Measurements from ENCODE around the gene SON.

Gene SON

DNA sequence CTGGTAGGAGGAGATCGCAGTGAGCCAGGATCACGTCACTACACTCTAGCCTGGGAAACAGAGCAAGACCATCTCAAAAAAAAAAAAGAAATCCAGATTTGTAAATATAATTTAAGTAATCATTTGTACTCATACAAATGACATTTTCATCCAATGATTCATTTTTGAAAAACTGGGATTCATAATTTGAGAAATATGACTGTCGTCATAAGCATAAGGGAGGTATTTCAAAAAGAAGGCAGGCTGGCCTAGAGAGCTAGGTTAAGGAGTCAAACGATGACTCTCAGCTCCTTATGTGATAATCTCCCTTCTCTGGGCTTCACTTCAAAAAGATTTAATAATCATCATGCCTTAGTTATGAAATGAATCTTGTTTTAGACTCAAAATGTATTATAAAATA lies 3.2 kb upstream of the SON start:
- no peak overlapping the region for H3K27ac ChIP-seq (replicated peaks)
- TF ChIP-seq, protein P1, sequence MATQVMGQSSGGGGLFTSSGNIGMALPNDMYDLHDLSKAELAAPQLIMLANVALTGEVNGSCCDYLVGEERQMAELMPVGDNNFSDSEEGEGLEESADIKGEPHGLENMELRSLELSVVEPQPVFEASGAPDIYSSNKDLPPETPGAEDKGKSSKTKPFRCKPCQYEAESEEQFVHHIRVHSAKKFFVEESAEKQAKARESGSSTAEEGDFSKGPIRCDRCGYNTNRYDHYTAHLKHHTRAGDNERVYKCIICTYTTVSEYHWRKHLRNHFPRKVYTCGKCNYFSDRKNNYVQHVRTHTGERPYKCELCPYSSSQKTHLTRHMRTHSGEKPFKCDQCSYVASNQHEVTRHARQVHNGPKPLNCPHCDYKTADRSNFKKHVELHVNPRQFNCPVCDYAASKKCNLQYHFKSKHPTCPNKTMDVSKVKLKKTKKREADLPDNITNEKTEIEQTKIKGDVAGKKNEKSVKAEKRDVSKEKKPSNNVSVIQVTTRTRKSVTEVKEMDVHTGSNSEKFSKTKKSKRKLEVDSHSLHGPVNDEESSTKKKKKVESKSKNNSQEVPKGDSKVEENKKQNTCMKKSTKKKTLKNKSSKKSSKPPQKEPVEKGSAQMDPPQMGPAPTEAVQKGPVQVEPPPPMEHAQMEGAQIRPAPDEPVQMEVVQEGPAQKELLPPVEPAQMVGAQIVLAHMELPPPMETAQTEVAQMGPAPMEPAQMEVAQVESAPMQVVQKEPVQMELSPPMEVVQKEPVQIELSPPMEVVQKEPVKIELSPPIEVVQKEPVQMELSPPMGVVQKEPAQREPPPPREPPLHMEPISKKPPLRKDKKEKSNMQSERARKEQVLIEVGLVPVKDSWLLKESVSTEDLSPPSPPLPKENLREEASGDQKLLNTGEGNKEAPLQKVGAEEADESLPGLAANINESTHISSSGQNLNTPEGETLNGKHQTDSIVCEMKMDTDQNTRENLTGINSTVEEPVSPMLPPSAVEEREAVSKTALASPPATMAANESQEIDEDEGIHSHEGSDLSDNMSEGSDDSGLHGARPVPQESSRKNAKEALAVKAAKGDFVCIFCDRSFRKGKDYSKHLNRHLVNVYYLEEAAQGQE (IDR thresholded peaks at IDR 0.05; ENCODE audit: insufficient replicate concordance, low read depth) = no peak
- TF ChIP-seq POLR2AphosphoS5 (IDR thresholded peaks at IDR 0.05; ENCODE audit: low read depth) (no peak), SPI1 (IDR thresholded peaks at IDR 0.05; ENCODE audit: borderline replicate concordance, low read depth) (no peak), GABPA (IDR thresholded peaks at IDR 0.05; ENCODE audit: low read depth) (no peak)
- TF ChIP-seq, protein P2, sequence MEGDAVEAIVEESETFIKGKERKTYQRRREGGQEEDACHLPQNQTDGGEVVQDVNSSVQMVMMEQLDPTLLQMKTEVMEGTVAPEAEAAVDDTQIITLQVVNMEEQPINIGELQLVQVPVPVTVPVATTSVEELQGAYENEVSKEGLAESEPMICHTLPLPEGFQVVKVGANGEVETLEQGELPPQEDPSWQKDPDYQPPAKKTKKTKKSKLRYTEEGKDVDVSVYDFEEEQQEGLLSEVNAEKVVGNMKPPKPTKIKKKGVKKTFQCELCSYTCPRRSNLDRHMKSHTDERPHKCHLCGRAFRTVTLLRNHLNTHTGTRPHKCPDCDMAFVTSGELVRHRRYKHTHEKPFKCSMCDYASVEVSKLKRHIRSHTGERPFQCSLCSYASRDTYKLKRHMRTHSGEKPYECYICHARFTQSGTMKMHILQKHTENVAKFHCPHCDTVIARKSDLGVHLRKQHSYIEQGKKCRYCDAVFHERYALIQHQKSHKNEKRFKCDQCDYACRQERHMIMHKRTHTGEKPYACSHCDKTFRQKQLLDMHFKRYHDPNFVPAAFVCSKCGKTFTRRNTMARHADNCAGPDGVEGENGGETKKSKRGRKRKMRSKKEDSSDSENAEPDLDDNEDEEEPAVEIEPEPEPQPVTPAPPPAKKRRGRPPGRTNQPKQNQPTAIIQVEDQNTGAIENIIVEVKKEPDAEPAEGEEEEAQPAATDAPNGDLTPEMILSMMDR (IDR thresholded peaks at IDR 0.05; ENCODE audit: insufficient read depth, low read length) = no peak
- no peak overlapping the region for H3K4me3 ChIP-seq (replicated peaks; ENCODE audit: insufficient read depth, low read length)
- no peaks in the 10 kb centered on the region for H3K27me3 ChIP-seq (ENCODE audit: insufficient read depth, poor library complexity, severe bottlenecking)
- DNase-seq (ENCODE audit: low read depth in 1 of 2, low spot score in 1 of 2) = no peak

DNA sequence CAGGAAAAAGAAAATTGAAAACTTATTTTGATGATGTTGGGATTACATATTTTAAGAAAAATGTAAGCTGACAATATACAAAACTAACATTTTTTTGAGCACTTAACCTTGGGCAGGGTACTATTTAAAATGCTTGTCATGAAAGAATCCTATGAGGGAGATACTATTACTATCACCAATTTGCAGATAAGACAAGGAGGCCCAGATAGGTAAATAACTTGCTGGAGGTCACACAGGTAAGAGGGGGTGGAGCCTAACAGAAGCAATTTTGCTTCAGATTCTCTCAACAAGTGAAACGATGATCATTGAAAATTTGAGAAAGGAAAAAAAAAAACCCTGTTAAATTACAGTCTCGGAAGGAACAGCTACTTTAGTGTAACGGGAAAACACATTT lies 2.1 kb upstream of the SON start:
- no peak for DNase-seq (ENCODE audit: low read depth in 1 of 2, low spot score in 1 of 2)
- Histone ChIP-seq H3K27me3 (ENCODE audit: insufficient read depth, poor library complexity, severe bottlenecking) (no peaks in the 10 kb centered on the region), H3K4me3 (replicated peaks; ENCODE audit: insufficient read depth, low read length) (peak overlapping the region; percentile 79), H3K27ac (replicated peaks) (peak overlapping the region; percentile 98)
- TF ChIP-seq, protein P1 (IDR thresholded peaks at IDR 0.05; ENCODE audit: insufficient replicate concordance, low read depth) = no peak
- no peak for TF ChIP-seq GABPA (IDR thresholded peaks at IDR 0.05; ENCODE audit: low read depth)
- TF ChIP-seq, protein P2 (IDR thresholded peaks at IDR 0.05; ENCODE audit: insufficient read depth, low read length) = no peak

DNA sequence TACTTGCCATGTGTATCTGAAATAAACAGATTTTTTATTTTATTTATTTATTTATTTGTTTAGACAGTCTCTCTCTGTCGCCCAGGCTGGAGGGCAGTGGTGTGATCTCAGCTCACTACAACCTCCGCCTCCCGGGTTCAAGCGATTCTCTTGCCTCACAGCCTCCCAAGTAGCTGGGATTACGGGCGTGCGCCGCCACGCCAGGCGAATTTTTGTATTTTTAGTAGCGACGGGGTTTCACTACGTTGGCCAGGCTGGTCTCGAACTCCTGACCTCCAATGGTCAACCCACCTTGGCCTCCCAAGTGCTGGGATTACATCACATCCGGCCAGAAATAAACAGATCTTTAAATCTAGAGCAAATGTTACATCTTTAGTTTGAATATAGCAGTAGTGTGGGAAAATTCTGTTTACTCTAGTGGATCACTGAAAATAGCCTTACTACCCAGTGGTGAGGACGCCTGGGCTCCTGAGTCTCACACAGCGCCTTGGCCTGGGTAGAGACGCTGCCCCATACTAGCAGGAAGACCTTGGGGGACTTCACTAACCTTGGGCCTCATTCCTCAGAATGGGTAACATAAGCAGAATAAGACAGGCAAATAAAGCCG lies 1.6 kb upstream of the SON start:
- Histone ChIP-seq H3K27ac (replicated peaks) (peak overlapping the region; percentile 98), H3K4me3 (replicated peaks; ENCODE audit: insufficient read depth, low read length) (peak overlapping the region; percentile 79), H3K27me3 (ENCODE audit: insufficient read depth, poor library complexity, severe bottlenecking) (no peaks in the 10 kb centered on the region)
- TF ChIP-seq SPI1 (IDR thresholded peaks at IDR 0.05; ENCODE audit: borderline replicate concordance, low read depth) = no peak
- TF ChIP-seq, protein P1 (IDR thresholded peaks at IDR 0.05; ENCODE audit: insufficient replicate concordance, low read depth) = no peak
- no peak for TF ChIP-seq GABPA (IDR thresholded peaks at IDR 0.05; ENCODE audit: low read depth)
- TF ChIP-seq POLR2AphosphoS5 (IDR thresholded peaks at IDR 0.05; ENCODE audit: low read depth) = no peak
- TF ChIP-seq, protein P2 (IDR thresholded peaks at IDR 0.05; ENCODE audit: insufficient read depth, low read length) = no peak
- DNase-seq (ENCODE audit: low read depth in 1 of 2, low spot score in 1 of 2) = peak; percentile 22 to 50
